Measurements from ENCODE around the gene JUP. TPM values are rescaled to one million over a fixed set of nuclear protein-coding genes. Genes with fewer than 3 reads are reported as not detected.

Gene JUP
- polyA plus RNA-seq, 1 of the 3 experiments (the other 2 are of a cell fraction): 13.0 TPM

DNA sequence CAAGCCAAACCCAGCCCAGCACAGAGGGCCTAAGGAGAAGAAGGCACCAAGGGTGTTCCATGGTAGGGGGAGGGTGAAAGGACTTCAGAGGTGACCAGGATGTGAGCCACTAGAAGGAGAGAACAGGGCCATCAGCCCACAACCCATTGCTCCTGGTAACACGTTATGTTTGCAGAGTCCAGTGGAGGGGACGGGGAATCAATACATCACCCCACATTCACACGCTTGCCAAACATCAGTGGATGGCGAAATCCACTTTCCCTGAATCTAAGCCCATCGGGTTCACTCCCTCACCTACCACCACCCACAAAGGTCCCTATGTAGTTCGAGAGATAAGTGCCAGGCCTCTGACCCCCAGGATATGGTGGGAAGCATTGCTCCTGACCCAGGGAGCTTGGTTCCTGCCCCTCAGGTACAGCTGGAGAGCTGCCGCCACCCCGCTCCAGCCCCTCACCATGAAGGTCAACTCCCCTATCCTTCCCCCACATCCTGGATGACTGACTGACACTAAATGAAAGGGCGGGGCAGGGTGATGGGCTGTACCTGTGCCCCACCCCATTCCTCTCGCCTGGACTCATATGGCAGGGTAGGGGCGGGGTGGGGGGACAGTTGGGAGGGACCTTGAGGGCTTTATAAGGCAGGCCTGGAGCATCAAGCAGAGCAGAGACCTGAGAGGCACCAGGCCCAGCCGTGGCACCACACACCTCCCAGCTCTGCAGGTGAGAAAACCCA lies 74.7 kb downstream of the JUP start, which contains the start of gene GAST (continued):
- no peak for TF ChIP-seq MEF2A (IDR thresholded peaks at IDR 0.05; ENCODE audit: borderline replicate concordance, low read depth)
- no peak for TF ChIP-seq FOXM1 (IDR thresholded peaks at IDR 0.05; ENCODE audit: low read depth)
- no peak for TF ChIP-seq EZH2phosphoT487 (IDR thresholded peaks at IDR 0.05; ENCODE audit: borderline replicate concordance, low read depth)

DNA sequence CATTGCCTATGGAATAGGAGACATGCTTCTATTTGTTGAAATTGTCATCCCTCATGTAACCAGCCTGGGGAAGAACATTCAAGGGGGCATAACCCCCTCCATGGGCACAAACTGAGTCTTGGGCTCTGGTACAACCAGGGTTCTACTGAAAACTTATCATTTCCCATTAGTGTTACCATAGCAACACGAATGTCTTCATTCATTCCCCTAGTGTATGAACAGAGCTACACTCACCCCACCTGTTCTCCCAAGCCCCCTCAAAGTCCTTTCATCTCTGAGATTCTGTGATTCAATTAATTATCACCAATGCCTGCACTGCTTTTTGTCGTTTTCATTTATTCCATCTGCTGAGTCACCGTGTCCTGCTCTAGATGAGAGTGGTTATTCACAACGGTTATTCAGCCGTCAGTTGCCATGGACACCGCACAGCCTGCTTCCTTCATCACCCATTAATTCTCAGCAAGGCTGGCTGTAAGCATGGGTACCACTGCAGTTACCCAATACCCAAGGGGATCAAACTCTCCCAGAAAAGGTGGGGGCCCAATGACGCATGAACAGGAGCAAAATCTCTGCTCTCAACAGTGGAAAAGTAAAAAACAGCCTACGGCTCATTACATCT lies 75.9 kb downstream of the JUP start:
- no peak for DNase-seq
- Histone ChIP-seq H3K9ac (no peak overlapping the region), H3K4me2 (peak overlapping the region; percentile 42; the same call in 1 of the 2 replicates), H2AFZ (ENCODE audit: low read depth) (no peak overlapping the region), H3K9me3 (no peaks in the 10 kb centered on the region), H3K79me2 (ENCODE audit: insufficient read depth) (no peaks in the 10 kb centered on the region), H3K4me1 (ENCODE audit: control insufficient read depth in 1 of 2, insufficient read depth in 2 of 2, low read depth in 1 of 2, low read length in 1 of 2) (peaks cover 0 to 3% of the 10 kb centered on the region in 2 experiments; a peak in 1 of 4 replicates), H3K27me3 (ENCODE audit: insufficient read depth) (no peaks in the 10 kb centered on the region), H3K9me2 (no peaks in the 10 kb centered on the region), H3K36me3 (replicated peaks in 1 of 2; ENCODE audit: control insufficient read depth in 1 of 2, insufficient read depth in 2 of 2, low read length in 1 of 2) (no peaks in the 10 kb centered on the region), H3K27ac (ENCODE audit: low read depth in 2 of 2, low read length in 1 of 2) (no peak overlapping the region), H3K4me3 (ENCODE audit: low read depth in 2 of 2, low read length in 1 of 2) (no peak overlapping the region), H3F3A (replicated peaks; ENCODE audit: insufficient read depth) (no peaks in the 10 kb centered on the region), H4K20me1 (ENCODE audit: insufficient read depth) (no peaks in the 10 kb centered on the region)
- WGBS (ENCODE audit: low lambda C conversion rate): 20% methylated on average over 8 of the region's 8 CpGs
- TF ChIP-seq FOSL2 (IDR thresholded peaks at IDR 0.05; ENCODE audit: borderline replicate concordance, low read depth) (peak; percentile 32; the same call in 1 of the 2 replicates), TCF12 (IDR thresholded peaks at IDR 0.05) (no peak)
- CTCF ChIA-PET: interaction anchor here (1.5 to 12.4 kb wide), 3 partner anchors 15 to 76 kb away, joined by 3 to 125 read pairs (median 8); partner anchors contain the start of gene JUP
- POLR2A ChIA-PET: interaction anchor here (1.7 kb wide), 1 partner anchor 21 kb away, joined by 4 read pairs; no protein-coding TSS in a partner anchor

DNA sequence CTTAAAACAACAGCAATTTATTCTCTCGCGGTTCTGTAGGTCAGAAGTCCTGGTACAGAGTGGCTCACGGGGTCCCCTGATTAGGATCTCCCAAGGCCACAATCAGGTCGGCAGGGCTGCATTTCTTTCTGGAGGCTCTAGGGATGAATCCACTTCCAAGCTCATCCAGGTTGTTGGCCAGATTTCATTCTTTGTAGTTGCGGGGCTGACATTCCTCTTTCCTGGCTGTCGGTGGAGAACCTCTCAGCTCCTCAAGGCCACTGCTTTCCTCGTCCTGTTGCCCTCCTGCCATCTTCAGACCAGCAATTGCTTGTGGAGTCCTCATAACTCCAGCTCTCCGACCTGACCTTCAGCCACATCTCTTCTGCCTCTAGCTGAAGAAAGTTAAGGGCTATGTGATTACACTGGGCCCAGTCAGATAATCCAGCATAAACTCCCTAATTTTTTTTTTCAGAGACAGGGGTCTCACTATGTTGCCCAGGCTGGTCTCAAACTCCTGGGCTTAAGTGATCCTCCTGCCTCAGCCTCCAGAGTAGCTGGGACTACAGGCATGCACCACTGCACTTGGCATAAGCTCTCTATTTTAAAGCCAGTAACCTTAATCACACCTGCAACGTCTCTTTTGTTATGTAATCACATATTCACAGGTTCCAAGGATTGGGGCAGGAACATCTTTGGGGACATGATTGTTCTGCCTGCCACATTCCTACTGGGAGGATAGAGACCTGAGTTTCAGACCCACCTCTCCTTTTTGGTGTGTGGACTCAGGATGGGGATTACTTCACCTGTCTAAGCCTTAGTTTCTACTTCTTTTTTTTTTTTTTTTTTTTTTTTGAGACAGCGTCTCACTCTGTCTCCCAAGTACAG lies 78.5 kb downstream of the JUP start:
- Histone ChIP-seq H3K79me2 (ENCODE audit: insufficient read depth) (no peaks in the 10 kb centered on the region), H2AFZ (ENCODE audit: low read depth) (no peak overlapping the region), H3F3A (replicated peaks; ENCODE audit: insufficient read depth) (no peaks in the 10 kb centered on the region), H3K9ac (no peak overlapping the region), H3K4me2 (no peak overlapping the region), H3K9me3 (no peaks in the 10 kb centered on the region), H3K36me3 (replicated peaks in 1 of 2; ENCODE audit: control insufficient read depth in 1 of 2, insufficient read depth in 2 of 2, low read length in 1 of 2) (no peaks in the 10 kb centered on the region), H3K4me1 (ENCODE audit: control insufficient read depth in 1 of 2, insufficient read depth in 2 of 2, low read depth in 1 of 2, low read length in 1 of 2) (peaks cover 0 to 3% of the 10 kb centered on the region in 2 experiments; a peak in 1 of 4 replicates), H3K9me2 (no peaks in the 10 kb centered on the region), H3K4me3 (ENCODE audit: low read depth in 2 of 2, low read length in 1 of 2) (no peak overlapping the region), H3K27ac (ENCODE audit: low read depth in 2 of 2, low read length in 1 of 2) (no peak overlapping the region), H3K27me3 (ENCODE audit: insufficient read depth) (no peaks in the 10 kb centered on the region), H4K20me1 (ENCODE audit: insufficient read depth) (no peaks in the 10 kb centered on the region)
- POLR2A ChIA-PET: interaction anchor here (1.2 kb wide), 1 partner anchor 19 kb away, joined by 5 read pairs; no protein-coding TSS in a partner anchor
- CTCF ChIA-PET: interaction anchor here (0.6 to 12.4 kb wide), 7 partner anchors 10 to 159 kb away, joined by 3 to 125 read pairs (median 4); partner anchors contain the start of gene HAP1
- 70% methylated on average over 10 of the region's 10 CpGs for WGBS (ENCODE audit: low lambda C conversion rate)
- no peak for DNase-seq
- TF ChIP-seq FOXM1 (IDR thresholded peaks at IDR 0.05; ENCODE audit: low read depth): no peak
- no peak for TF ChIP-seq RFX5 (IDR thresholded peaks at IDR 0.05; ENCODE audit: low read length)
- TF ChIP-seq, protein P1, sequence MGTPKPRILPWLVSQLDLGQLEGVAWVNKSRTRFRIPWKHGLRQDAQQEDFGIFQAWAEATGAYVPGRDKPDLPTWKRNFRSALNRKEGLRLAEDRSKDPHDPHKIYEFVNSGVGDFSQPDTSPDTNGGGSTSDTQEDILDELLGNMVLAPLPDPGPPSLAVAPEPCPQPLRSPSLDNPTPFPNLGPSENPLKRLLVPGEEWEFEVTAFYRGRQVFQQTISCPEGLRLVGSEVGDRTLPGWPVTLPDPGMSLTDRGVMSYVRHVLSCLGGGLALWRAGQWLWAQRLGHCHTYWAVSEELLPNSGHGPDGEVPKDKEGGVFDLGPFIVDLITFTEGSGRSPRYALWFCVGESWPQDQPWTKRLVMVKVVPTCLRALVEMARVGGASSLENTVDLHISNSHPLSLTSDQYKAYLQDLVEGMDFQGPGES (IDR thresholded peaks at IDR 0.05; ENCODE audit: low read depth, low read length): no peak
- no peak for TF ChIP-seq YY1 (IDR thresholded peaks at IDR 0.05; ENCODE audit: low read depth)
- TF ChIP-seq RAD21 (IDR thresholded peaks at IDR 0.05; ENCODE audit: low read length): no peak
- TF ChIP-seq SIN3A (IDR thresholded peaks at IDR 0.05; ENCODE audit: borderline replicate concordance, low read depth, low read length): no peak
- TF ChIP-seq, protein P2, sequence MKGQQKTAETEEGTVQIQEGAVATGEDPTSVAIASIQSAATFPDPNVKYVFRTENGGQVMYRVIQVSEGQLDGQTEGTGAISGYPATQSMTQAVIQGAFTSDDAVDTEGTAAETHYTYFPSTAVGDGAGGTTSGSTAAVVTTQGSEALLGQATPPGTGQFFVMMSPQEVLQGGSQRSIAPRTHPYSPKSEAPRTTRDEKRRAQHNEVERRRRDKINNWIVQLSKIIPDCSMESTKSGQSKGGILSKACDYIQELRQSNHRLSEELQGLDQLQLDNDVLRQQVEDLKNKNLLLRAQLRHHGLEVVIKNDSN (IDR thresholded peaks at IDR 0.05; ENCODE audit: borderline replicate concordance, low read depth): no peak
- no peak for TF ChIP-seq TEAD4 (IDR thresholded peaks at IDR 0.05; ENCODE audit: borderline replicate concordance, insufficient read depth)
- no peak for TF ChIP-seq SMC3 (IDR thresholded peaks at IDR 0.05; ENCODE audit: low read depth, low read length)
- no peak for TF ChIP-seq MEF2A (IDR thresholded peaks at IDR 0.05; ENCODE audit: borderline replicate concordance, low read depth)
- no peak for TF ChIP-seq RCOR1 (IDR thresholded peaks at IDR 0.05; ENCODE audit: low read length)
- TF ChIP-seq, protein P3, sequence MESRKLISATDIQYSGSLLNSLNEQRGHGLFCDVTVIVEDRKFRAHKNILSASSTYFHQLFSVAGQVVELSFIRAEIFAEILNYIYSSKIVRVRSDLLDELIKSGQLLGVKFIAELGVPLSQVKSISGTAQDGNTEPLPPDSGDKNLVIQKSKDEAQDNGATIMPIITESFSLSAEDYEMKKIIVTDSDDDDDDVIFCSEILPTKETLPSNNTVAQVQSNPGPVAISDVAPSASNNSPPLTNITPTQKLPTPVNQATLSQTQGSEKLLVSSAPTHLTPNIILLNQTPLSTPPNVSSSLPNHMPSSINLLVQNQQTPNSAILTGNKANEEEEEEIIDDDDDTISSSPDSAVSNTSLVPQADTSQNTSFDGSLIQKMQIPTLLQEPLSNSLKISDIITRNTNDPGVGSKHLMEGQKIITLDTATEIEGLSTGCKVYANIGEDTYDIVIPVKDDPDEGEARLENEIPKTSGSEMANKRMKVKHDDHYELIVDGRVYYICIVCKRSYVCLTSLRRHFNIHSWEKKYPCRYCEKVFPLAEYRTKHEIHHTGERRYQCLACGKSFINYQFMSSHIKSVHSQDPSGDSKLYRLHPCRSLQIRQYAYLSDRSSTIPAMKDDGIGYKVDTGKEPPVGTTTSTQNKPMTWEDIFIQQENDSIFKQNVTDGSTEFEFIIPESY (IDR thresholded peaks at IDR 0.05; ENCODE audit: borderline replicate concordance, low read depth): no peak
- no peak for TF ChIP-seq GATA2 (CRISPR knock-in tag; IDR thresholded peaks at IDR 0.05)
- TF ChIP-seq MXI1 (IDR thresholded peaks at IDR 0.05; ENCODE audit: low read depth, low read length): no peak
- no peak for TF ChIP-seq FOSL2 (IDR thresholded peaks at IDR 0.05; ENCODE audit: borderline replicate concordance, low read depth)
- no peak for TF ChIP-seq FOXJ3 (CRISPR knock-in tag; IDR thresholded peaks at IDR 0.05)
